Esophagus muscularis mucosa (tissue), 4 donors: ENCODE data around the gene USP47. TPM values are rescaled to one million over a fixed set of nuclear protein-coding genes. Genes with fewer than 3 reads are reported as not detected.

Experiments used
- DNase-seq: peaks from one replicate; pipeline ENCODE4 v3.0.0-alpha.2; 2017; ENCODE audit errors: extremely low spot score
- H3K27ac ChIP-seq, 4 donors: fragments of 200-600 bp; sonication (generic); replicated peaks in 1 of 4; 1 replicate in 3 of 4; 2 replicates in 1 of 4; pipeline ENCODE4 v1.5.1; 2016 to 2019; ENCODE audit warnings: mild to moderate bottlenecking in 1 of 4
- H3K27me3 ChIP-seq, 4 donors: fragments of 200-600 bp; sonication (generic); one replicate each; pipeline versions ENCODE4 v1.5.1 to v1.6.0; 2016 to 2019
- H3K36me3 ChIP-seq, 4 donors: fragments of 200-600 bp; sonication (generic); one replicate each; pipeline ENCODE4 v1.5.1; 2016 to 2019
- H3K4me1 ChIP-seq, 4 donors: fragments of 200-600 bp; sonication (generic); one replicate each; pipeline ENCODE4 v1.5.1; 2016 to 2019
- H3K4me3 ChIP-seq, 4 donors: fragments of 200-600 bp; sonication (generic); 1 replicate in 2 of 4; 2 replicates in 2 of 4; pipeline ENCODE4 v1.5.1; 2016 to 2019; ENCODE audit warnings: mild to moderate bottlenecking in 4 of 4, moderate library complexity in 1 of 4
- H3K9me3 ChIP-seq, 4 donors: fragments of 200-600 bp; sonication (generic); 1 replicate in 3 of 4; 2 replicates in 1 of 4; pipeline ENCODE4 v1.5.1; 2016 to 2019
- CTCF ChIP-seq, 3 experiments: fragments of 200-600 bp in 2 of 3; fragments of 450-650 bp in 1 of 3; sonication (generic) in 2 of 3; IDR thresholded peaks; one replicate each; pipeline ENCODE4 v1.5.1; 2017 to 2019; ENCODE audit warnings: antibody characterized with exemption in 3 of 3, mild to moderate bottlenecking in 2 of 3, moderate library complexity in 1 of 3
- EP300 ChIP-seq: sonication (generic); formaldehyde crosslinking; IDR thresholded peaks from one replicate; pipeline ENCODE4 v1.6.1; 2017; ENCODE audit warnings: antibody characterized with exemption
- POLR2A ChIP-seq: fragments of 450-650 bp; IDR thresholded peaks from one replicate; pipeline ENCODE4 v1.6.1; 2017; ENCODE audit warnings: antibody characterized with exemption, moderate library complexity, mild to moderate bottlenecking, low read depth
- POLR2AphosphoS5 ChIP-seq, 2 donors: sonication (generic); formaldehyde crosslinking; IDR thresholded peaks; one replicate each; pipeline ENCODE4 v1.6.1; 2017; ENCODE audit warnings: antibody characterized with exemption in 2 of 2
- WGBS: methylation state at CpG from one replicate; pipeline ENCODE4 v1.1.5; 2018; 5-methylcytosine and 5-hydroxymethylcytosine counted together
- intact Hi-C: fragments of 100-400 bp; cut with DNase I; formaldehyde crosslinking; loops from one replicate; pipeline ENCODE4 v1.15.1; 2023
- total RNA-seq, 4 donors: library from RNA; depleted of rRNA; stranded (reverse); fragments of >200 nt; gene quantifications; one replicate each; pipeline versions ENCODE4 v1.1.0 to v1.2.1, GENCODE V29; 2016

Gene USP47
- total RNA-seq, 4 donors from 2014 or later, result 86.2 to 112 (median 96.5) TPM

- no peaks in the 10 kb centered on the region for H3K27me3 ChIP-seq
- peaks cover 0 to 78% (median 20%) of the 10 kb centered on the region in 4 donors for H3K36me3 ChIP-seq
- TF ChIP-seq CTCF (IDR thresholded peaks at IDR 0.05), result no peak
- TF ChIP-seq EP300, result no peak
- no peak for TF ChIP-seq POLR2AphosphoS5 (IDR thresholded peaks at IDR 0.05)
- no peak for TF ChIP-seq POLR2A
- no peak for DNase-seq
- no peaks in the 10 kb centered on the region for H3K9me3 ChIP-seq
- H3K4me3 ChIP-seq, result no peak overlapping the region
- WGBS, result 69% methylated on average over 8 of the region's 8 CpGs
- intact Hi-C loops, result no loop called here
- H3K27ac ChIP-seq, result no peak overlapping the region
- peaks cover 6 to 12% (median 11%) of the 10 kb centered on the region in 4 donors for H3K4me1 ChIP-seq
Measured at GRCh38 chr11:11998091-11998781, 156.5 kb downstream of the USP47 start.

GRCh38 chr11:12001186-12001585 lies 159.4 kb downstream of the USP47 start:
- intact Hi-C loops, result no loop called here
- 78% methylated on average over 7 of the region's 7 CpGs for WGBS
- Histone ChIP-seq H3K4me3 (no peak overlapping the region), H3K36me3 (peaks cover 0 to 59% (median 16%) of the 10 kb centered on the region in 4 donors), H3K4me1 (peaks cover 7 to 24% (median 9%) of the 10 kb centered on the region in 4 donors), H3K9me3 (no peaks in the 10 kb centered on the region), H3K27ac (no peak overlapping the region), H3K27me3 (no peaks in the 10 kb centered on the region)
- no peak for TF ChIP-seq POLR2AphosphoS5 (IDR thresholded peaks at IDR 0.05)
- no peak for TF ChIP-seq EP300
- no peak for TF ChIP-seq POLR2A
- no peak for TF ChIP-seq CTCF (IDR thresholded peaks at IDR 0.05)
- DNase-seq, result no peak

GRCh38 chr11:12003336-12003735 lies 161.6 kb downstream of the USP47 start:
- intact Hi-C loops, result no loop called here
- peaks cover 0 to 37% (median 10%) of the 10 kb centered on the region in 4 donors for H3K36me3 ChIP-seq
- peaks cover 0 to 18% (median 3%) of the 10 kb centered on the region in 4 donors for H3K27me3 ChIP-seq
- WGBS, result 96% methylated on average over 2 of the region's 2 CpGs
- no peak overlapping the region for H3K4me3 ChIP-seq
- H3K27ac ChIP-seq, result no peak overlapping the region
- no peak for DNase-seq
- no peaks in the 10 kb centered on the region for H3K9me3 ChIP-seq
- H3K4me1 ChIP-seq, result peaks cover 22 to 40% (median 28%) of the 10 kb centered on the region in 4 donors
- TF ChIP-seq POLR2AphosphoS5 (IDR thresholded peaks at IDR 0.05), result no peak
- TF ChIP-seq POLR2A, result no peak
- TF ChIP-seq CTCF (IDR thresholded peaks at IDR 0.05), result no peak
- TF ChIP-seq EP300, result no peak

GRCh38 chr11:12003815-12004214 lies 162.0 kb downstream of the USP47 start:
- H3K27ac ChIP-seq, result no peak overlapping the region
- H3K4me1 ChIP-seq, result peaks cover 27 to 40% (median 33%) of the 10 kb centered on the region in 4 donors
- peaks cover 0 to 32% (median 10%) of the 10 kb centered on the region in 4 donors for H3K36me3 ChIP-seq
- intact Hi-C loops, result no loop called here
- no peak for DNase-seq
- no peak overlapping the region for H3K4me3 ChIP-seq
- TF ChIP-seq POLR2A, result no peak
- no peak for TF ChIP-seq POLR2AphosphoS5 (IDR thresholded peaks at IDR 0.05)
- no peak for TF ChIP-seq CTCF (IDR thresholded peaks at IDR 0.05)
- no peak for TF ChIP-seq EP300
- H3K27me3 ChIP-seq, result peaks cover 0 to 22% (median 5%) of the 10 kb centered on the region in 4 donors
- H3K9me3 ChIP-seq, result no peaks in the 10 kb centered on the region
- WGBS, result 93% methylated on average over 4 of the region's 4 CpGs
